GM19239 (cell line): ENCODE data around the gene ANO10.
"Not testable (repeated sequence)": the region's sequence is repeated elsewhere in the genome, so short reads cannot be mapped to it uniquely, and the experiment has no call there.

Experiments used
- DNase-seq: peaks from one replicate; pipeline ENCODE4 v3.0.0; 2011; ENCODE audit warnings: low spot score; ENCODE audit not compliant: insufficient read length
- FAIRE-seq: peaks from 2 replicates; lab custom pipeline; 2011; peaks lifted over from hg19 to GRCh38; lab: Jason Lieb, UNC

Gene ANO10

GRCh38 chr3:43485931-43486330, 135.9 kb downstream of the ANO10 start:
- FAIRE-seq (no peak), DNase-seq (no peak)

- no peak for DNase-seq
- FAIRE-seq, result no peak
Observed at GRCh38 chr3:43484926-43485488, 136.8 kb downstream of the ANO10 start.

GRCh38 chr3:43481375-43481774, 140.4 kb downstream of the ANO10 start:
- FAIRE-seq, result no peak
- no peak for DNase-seq

- FAIRE-seq, DNase-seq: not testable (repeated sequence)
Observed at GRCh38 chr3:43478839-43479238, 143.0 kb downstream of the ANO10 start.

- FAIRE-seq (no peak), DNase-seq (no peak)
Observed at GRCh38 chr3:43478118-43478785, 143.6 kb downstream of the ANO10 start.

GRCh38 chr3:43477600-43477999, 144.2 kb downstream of the ANO10 start:
- no peak for DNase-seq

GRCh38 chr3:43473737-43474136, 148.1 kb downstream of the ANO10 start:
- no peak for FAIRE-seq

More at GRCh38 chr3:43477600-43477999, 144.2 kb downstream of the ANO10 start:
- FAIRE-seq, result no peak

GRCh38 chr3:43473244-43473643, 148.6 kb downstream of the ANO10 start:
- FAIRE-seq (no peak), DNase-seq (no peak)

More at GRCh38 chr3:43473737-43474136, 148.1 kb downstream of the ANO10 start:
- no peak for DNase-seq

GRCh38 chr3:43468133-43468532, 153.7 kb downstream of the ANO10 start:
- DNase-seq, result no peak
- no peak for FAIRE-seq

- DNase-seq, result no peak
- FAIRE-seq, result no peak
Observed at GRCh38 chr3:43465109-43465508, 156.7 kb downstream of the ANO10 start.

GRCh38 chr3:43462566-43462965, 159.2 kb downstream of the ANO10 start:
- DNase-seq, FAIRE-seq: not testable (repeated sequence)

GRCh38 chr3:43461345-43461744, 160.5 kb downstream of the ANO10 start:
- DNase-seq (no peak), FAIRE-seq (no peak)

GRCh38 chr3:43457038-43457437, 164.8 kb downstream of the ANO10 start:
- DNase-seq, FAIRE-seq: not testable (repeated sequence)

- no peak for DNase-seq
- no peak for FAIRE-seq
Observed at GRCh38 chr3:43455233-43455632, 166.6 kb downstream of the ANO10 start.

- FAIRE-seq (no peak), DNase-seq (no peak)
Observed at GRCh38 chr3:43453981-43454380, 167.8 kb downstream of the ANO10 start.

GRCh38 chr3:43451670-43452254, 170.0 kb downstream of the ANO10 start:
- no peak for FAIRE-seq

GRCh38 chr3:43448098-43448497, 173.7 kb downstream of the ANO10 start:
- DNase-seq (no peak), FAIRE-seq (no peak)

More at GRCh38 chr3:43451670-43452254, 170.0 kb downstream of the ANO10 start:
- no peak for DNase-seq

- no peak for DNase-seq
- no peak for FAIRE-seq
Observed at GRCh38 chr3:43445820-43446219, 176.0 kb downstream of the ANO10 start.

GRCh38 chr3:43442872-43443395, 178.9 kb downstream of the ANO10 start:
- FAIRE-seq, result no peak
- no peak for DNase-seq

- FAIRE-seq, result no peak
- DNase-seq, result no peak
Observed at GRCh38 chr3:43436507-43437140, 185.2 kb downstream of the ANO10 start.

GRCh38 chr3:43435706-43436105, 186.1 kb downstream of the ANO10 start:
- DNase-seq (no peak), FAIRE-seq (no peak)
